GM10847 (cell line): ENCODE measurements around the gene MOV10L1.

Experiments used
- POLR2A ChIP-seq: IDR thresholded peaks from 2 replicates; pipeline ENCODE4 v1.6.1; 2011; ENCODE audit not compliant: insufficient read length; ENCODE audit errors: extremely low read depth

The MOV10L1 gene

DNA sequence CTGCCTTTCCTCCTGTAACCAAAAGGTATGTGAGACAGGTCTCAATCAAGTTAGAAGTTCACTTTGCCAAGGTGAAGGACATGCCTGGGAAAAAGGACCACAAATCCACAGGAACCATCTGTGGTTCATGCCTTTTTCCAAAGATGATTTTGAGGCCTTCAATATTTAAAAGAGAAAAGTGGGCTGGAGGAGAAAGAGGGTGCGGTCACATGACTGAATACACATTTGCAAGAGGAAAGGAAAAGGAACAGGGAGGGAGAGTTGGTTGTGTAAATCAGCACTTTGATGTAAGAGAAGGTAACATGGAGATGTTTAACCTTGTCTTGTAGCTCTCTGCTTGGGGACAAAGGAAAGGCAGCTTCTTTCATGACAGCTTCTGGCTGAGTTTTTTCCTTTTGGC lies 21.2 kb downstream of the MOV10L1 start:
- no peak for TF ChIP-seq POLR2A

DNA sequence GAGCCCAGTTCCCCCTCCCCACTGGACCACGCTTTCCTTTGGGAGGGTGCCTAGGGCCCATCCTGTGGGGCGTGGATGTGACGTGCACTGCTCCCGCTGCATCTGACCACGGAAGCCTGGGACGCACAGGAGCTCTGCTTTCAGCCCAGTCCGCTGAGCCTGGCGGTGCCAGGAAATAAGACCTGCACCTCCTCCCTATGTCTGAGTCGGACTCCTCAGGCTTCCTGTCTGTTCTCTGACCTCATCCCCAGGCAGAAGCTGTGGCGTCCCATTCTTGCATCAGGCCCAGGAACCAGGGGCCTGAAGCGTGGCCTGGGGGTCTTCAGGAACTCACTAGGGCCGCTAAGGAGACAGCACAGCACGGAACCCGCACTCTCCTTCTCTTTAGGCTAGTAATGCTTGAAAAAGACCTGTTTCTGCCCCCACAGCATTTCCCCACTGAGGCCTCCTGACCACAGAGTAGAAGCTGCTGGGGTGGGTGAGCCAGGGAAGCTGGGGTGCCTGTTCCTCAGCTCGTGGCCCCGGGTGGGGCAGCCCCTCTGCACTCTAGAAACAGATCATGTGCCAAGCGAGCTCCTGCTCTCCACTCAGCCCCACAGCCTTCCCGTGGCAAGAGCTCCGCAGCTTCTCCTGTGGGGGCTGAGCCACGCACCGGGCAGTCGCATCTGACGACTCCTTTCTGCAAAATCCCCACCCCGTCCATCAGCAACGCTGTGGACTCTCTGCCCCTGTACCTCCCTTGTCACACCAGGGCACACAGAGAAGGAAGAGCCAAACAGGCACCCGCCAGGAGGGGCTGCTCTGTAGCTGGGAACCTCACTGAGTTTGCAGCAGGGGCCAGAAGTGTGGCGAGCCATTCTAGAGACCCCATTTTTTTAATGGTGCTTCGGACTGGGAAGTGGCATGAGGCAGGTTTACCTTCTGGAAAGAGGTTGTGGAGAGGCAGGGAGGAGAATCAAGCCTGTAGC lies 22.6 kb downstream of the MOV10L1 start:
- no peak for TF ChIP-seq POLR2A

DNA sequence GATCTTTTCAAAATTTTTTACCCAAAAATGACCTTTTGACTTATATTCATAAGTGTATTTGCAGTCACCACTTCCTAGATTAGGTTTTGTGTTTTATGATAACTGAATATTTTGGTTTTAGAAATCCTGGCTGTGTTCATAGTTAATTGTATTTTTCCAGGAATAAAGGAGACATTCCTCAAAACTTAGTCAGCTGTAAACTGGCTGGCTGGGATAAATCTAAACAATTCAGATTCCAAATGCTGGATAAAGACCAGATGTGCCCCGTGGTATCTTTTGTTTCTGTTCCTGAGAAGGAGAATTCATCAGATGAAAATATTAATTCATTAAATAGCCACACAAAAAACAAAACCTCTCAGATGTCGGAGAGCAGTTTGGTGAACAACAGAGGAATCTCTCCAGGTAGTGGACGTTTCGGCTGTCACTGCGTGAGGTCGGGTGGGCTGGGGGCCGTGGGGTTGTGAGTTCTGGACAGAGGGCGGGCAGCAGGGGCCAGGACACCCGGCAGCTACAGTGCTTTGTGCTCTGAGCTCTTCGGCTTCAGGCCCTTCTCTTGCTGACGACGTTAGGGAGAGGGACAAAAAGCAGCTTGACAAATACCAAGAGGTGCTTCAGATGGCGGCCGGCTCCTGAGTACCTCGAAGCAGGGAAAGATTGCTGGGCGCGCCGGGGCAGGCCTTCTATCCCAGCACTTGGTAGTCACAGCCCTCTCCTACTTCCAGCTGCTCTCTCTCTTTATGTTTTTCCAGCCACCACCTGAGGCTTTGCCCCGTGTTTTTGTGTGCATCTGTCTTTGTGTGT lies 24.6 kb downstream of the MOV10L1 start:
- TF ChIP-seq POLR2A: no peak

DNA sequence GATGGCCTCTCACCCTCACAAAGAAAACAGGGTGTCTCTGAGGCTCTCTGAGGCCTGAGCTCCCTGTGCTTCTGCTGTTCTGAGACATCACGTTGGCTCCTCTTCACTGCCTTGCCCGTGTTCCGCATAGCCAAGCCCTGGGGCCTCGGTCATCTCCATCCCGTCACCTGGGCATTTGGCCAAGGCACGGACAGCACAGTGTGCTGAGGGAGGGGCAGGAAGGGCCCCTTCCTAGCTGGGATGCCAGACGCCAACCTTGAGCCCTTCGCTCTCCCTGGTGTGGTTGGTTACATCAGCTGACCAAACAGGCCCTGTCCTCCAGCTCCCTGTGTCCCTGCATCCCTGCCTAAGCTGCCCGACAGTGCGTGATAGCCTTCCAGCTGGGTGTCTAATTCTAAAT lies 25.9 kb downstream of the MOV10L1 start:
- TF ChIP-seq POLR2A: no peak

DNA sequence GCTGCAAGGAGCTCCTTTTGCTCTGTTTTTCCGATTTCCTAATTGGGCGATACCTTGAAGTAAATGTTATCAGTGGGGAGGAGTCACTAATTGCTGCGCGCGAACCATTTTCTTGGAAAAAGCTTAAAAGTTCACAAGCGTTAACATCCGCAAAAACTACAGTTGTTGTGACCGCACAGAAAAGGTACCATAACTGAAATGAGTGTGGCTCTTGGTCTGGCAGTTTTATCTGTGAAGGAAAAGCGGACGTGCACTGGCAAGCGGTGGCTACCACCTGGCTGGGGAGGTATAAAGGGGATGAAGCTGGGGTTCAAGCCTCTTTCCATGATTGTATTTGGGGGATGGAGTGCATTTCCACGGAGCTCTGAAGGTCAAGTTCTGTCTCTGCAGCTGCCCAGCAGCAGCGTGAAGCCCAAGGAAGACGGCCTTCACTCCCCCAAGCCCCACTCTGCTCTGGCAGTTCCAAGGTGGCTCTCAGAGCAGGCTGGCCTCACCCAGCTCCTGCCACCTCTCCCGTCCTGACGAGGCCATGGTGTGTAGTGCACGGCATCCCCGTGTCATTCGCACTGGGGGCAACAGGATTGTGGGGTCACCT lies 27.5 kb downstream of the MOV10L1 start:
- no peak for TF ChIP-seq POLR2A

DNA sequence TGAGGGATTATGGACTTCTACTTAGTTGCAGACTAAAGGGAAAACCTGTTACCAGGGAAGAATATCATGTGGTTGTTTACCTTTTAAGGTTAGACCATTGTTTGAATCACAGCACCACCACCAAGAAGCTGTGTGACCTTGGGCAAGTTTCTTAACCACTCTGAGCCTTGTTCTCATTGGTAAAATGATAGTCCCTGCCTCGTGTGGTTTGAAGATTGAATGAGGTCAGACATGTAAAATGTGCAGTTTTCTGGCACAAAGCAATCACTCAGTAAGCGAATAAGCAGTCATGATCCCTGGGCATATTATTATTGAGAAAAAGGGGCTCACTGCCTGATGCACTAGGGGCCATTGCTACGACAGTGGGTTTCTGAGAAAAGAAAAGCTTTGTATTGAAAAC lies 28.3 kb downstream of the MOV10L1 start:
- no peak for TF ChIP-seq POLR2A

DNA sequence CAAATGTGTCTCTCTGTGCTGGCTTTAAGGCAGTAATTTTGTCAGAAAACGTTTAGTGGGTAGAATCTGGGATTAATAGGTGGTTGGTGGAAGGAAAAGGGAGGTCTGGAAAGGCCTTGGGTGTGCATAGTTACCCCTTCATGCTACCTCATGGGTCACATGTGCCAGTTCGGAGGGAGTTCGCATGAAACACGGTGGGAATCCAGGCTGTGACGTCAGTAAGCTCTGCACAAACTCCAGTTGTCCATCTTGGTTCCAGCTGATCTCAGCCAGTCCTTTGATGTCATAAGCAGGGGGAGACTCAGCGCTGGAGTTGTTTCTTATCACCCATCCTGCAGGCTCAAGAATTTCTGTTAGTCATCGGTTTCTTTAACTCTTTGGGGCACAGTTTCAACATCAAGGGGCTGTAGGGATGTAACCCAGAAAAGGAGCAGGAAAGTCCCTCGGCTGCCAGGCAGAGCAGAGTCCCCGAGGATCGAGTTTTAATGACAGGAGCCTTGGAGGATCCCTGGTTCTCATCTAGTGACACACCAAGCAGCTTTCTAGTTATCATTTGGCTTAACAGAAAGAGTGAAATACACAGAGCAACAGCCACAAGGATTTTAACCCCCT lies 28.9 kb downstream of the MOV10L1 start:
- TF ChIP-seq POLR2A: no peak

DNA sequence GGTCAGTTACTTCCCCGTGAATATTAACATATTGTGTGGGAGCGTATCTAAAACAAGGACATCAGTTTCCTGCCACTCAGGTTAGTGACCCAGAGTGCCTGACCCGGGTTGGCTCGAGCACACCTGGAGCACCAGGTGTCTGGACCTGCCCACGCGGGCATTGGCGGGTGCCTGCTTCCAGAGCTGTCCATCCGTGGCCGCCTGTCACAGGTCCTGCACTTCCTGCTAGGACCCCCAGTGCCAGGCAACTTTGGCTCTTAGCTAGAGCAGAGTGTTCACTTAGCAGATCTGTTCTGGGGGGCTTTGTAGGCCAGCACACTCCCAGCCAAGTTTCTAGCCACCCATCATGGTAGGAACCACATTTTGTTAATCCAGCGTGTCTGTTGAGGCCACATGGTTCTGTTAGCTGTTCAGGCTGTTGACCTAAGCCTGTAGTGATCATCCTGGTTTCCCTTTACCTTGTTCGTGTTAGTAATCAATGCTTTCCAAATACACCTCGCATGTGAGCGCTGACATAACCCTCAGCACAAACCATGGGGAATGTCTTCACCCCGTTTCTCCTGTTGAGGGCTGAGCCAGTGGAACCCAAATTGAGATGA lies 29.5 kb downstream of the MOV10L1 start:
- TF ChIP-seq POLR2A: no peak

DNA sequence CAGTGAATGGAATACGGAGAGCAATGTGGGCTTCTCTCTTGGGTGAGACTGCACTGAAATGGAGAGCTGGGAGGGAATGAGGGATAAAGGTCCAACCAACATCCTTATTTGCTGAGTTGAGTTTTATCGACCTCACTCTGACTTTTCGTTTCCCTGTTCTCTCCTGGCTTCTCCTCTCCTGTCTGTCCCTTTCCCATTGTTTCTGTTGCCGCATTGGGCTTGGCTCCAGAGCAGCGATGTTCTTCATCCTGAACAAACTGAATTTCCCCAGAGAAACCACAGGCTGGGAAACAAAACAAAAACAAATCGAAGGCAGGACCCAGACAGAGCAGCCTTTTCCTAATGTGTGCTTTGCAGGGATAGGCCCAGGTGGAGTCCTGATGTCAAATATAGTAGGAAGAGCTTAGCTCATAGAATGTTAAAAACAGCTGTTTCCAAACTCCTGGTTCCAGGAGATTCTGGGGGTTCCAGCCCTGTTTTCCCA lies 30.0 kb downstream of the MOV10L1 start:
- no peak for TF ChIP-seq POLR2A

DNA sequence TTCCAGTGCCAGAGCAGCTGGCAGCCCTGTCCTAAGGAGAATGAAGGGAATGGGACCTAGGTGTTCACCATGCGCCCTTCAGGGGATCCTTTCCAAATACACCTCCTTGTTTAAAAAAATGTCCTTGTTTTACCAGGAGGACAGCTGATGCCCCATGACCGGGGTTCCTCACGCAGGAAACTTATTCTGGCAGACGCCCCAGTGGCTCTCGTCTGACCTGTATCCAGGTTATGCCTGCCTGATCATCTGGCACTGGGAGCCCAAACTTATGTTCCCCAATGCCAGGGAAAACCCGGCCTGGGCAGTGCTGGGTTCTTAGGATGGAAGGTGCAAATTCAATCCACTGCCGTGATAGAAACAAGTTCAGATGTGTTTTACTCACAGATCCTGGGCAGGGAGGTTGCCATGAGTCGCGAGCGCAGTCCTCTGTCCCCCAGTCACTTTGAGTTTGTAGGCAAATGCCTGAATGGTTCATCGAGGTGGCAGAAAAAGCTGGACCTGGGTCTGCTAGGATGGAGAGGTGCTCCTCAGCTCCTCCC lies 31.5 kb downstream of the MOV10L1 start:
- TF ChIP-seq POLR2A: no peak

DNA sequence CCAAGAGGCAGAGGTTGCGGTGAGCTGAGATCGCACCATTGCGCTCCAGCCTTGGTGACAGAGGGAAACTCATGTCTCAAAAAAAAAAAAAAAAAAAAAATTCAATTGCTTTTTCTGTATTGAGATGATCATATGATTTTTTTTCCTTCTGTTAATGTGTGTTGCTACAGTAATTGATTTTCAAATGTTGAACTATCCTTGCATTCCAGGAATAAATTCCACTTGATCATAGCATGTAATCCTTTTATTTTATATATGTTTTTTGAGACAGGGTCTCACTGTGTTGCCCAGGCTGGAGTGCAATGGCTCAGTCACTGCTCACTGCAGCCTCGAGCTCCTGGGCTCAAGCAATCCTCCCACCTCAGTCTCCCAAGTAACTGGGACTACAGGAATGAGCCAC lies 33.3 kb downstream of the MOV10L1 start:
- TF ChIP-seq POLR2A: no peak

DNA sequence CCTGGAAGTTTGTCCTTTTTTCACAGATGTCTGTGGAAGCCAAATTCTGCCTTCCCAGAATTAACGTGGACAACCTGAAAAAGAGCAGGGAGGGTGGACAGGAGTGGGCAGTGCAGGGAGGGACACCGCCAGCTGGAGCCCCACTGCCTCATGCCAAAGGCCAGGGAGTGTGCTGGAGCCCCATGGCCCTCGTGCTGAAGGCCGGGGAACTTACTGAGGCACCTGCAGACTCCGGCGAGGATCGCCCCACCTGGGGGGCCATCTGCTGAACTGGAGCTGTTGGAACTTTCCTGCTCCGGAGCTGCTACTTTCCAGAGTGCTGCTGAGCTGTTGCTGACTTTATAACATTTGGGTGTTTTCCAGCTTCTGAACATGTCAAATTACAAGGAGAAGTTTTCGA lies 35.2 kb downstream of the MOV10L1 start:
- no peak for TF ChIP-seq POLR2A

DNA sequence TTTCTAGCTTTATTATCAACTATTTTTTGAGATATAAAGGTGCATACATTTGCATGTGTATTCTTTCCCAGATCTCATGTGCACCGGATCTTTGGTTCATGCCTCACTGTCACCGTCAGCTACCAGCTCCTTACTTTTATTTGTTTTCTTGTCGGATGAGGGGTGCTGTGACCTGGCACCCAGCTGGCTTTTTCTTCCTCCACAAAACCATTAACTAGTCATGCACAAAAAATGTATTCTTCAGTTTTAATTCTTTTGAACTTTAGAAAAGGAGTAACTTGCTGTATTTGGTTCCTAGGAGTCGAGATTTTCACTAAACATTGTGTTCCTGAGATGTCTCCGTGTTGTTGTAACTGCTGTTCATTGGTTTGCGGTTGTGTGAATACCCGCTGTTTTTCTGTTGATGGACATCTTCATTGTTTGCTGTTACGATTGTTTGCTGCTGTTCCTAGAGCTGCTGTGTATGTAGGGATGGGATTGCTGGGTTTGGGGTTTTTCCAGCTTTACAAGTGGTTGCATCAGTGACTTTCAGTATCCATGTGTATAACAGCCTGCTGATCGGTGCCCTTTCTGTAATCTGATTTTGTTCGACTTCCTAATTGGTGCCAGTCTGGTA lies 39.4 kb downstream of the MOV10L1 start:
- TF ChIP-seq POLR2A: no peak

DNA sequence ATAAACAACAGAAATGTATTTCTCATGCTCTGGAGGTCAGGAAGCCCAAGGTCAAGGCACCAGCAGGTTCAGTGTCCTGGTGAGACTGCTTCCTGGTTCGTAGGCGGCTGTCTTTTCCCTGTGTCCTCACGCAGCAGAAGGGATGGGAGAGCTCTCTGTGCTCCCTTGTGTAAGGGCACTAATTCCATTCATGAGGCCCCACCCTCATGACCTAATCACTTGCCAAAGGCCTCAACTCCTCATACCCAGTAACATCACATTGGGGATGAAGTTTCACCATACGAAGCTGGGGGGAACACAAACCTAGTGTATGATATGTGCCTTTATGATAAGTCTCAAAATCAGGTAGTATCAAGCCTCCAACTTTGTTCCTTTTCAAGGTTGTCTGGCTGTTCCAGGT lies 42.1 kb downstream of the MOV10L1 start:
- TF ChIP-seq POLR2A: no peak
